MM.1S (cell line): ENCODE results near the gene IKBKE.
A peak's percentile ranks its signal among the peaks of the same experiment; 100 is the strongest.

Experiments
- DNase-seq: peaks from one replicate; pipeline ENCODE4 v3.0.0-alpha.2; 2015
- H2AFZ ChIP-seq: fragments of 300-600 bp; sonication (generic); 2 replicates; pipeline ENCODE4 v1.6.0; 2016; ENCODE audit warnings: antibody characterized with exemption, low read length
- H3F3A ChIP-seq: fragments of 300-600 bp; sonication (generic); 2 replicates; pipeline ENCODE4 v1.6.1; 2016; ENCODE audit warnings: mild to moderate bottlenecking, antibody characterized with exemption, low read length, moderate library complexity, mixed read lengths; ENCODE audit not compliant: insufficient read depth
- H3K27ac ChIP-seq: fragments of 300-600 bp; sonication (generic); 2 replicates; pipeline ENCODE4 v1.5.1; 2016; ENCODE audit warnings: mild to moderate bottlenecking, low read length
- H3K27me3 ChIP-seq: fragments of 300-600 bp; sonication (generic); replicated peaks from 2 replicates; pipeline ENCODE4 v1.6.0; 2016; ENCODE audit warnings: low read length; ENCODE audit not compliant: insufficient read depth
- H3K36me3 ChIP-seq: fragments of 300-600 bp; sonication (generic); replicated peaks from 2 replicates; pipeline ENCODE4 v1.6.1; 2016; ENCODE audit warnings: mild to moderate bottlenecking, low read length, mixed read lengths; ENCODE audit not compliant: insufficient read depth
- H3K4me1 ChIP-seq: fragments of 300-600 bp; sonication (generic); 2 replicates; pipeline ENCODE4 v1.6.1; 2016; ENCODE audit warnings: low read length, mixed read lengths
- H3K4me2 ChIP-seq: fragments of 300-600 bp; sonication (generic); 2 replicates; pipeline ENCODE4 v1.6.0; 2016; ENCODE audit warnings: low read depth, low read length
- H3K4me3 ChIP-seq: fragments of 300-600 bp; sonication (generic); 2 replicates; pipeline ENCODE4 v1.5.1; 2016; ENCODE audit warnings: low read length, mixed read lengths
- H3K79me2 ChIP-seq: fragments of 300-600 bp; sonication (generic); 2 replicates; pipeline ENCODE4 v1.6.1; 2016; ENCODE audit warnings: mixed run types, low read length, mixed read lengths
- H3K9ac ChIP-seq: fragments of 300-600 bp; sonication (generic); 2 replicates; pipeline ENCODE4 v1.6.1; 2016; ENCODE audit warnings: low read length, mixed read lengths
- H3K9me2 ChIP-seq: fragments of 300-600 bp; sonication (generic); replicated peaks from 2 replicates; pipeline ENCODE4 v1.6.1; 2016; ENCODE audit warnings: mild to moderate bottlenecking, low read length, mixed read lengths; ENCODE audit not compliant: insufficient read depth
- H3K9me3 ChIP-seq: fragments of 300-600 bp; sonication (generic); replicated peaks from 2 replicates; pipeline ENCODE4 v1.6.1; 2016; ENCODE audit warnings: mild to moderate bottlenecking, low read length, mixed read lengths; ENCODE audit not compliant: insufficient read depth
- H4K20me1 ChIP-seq: fragments of 300-600 bp; sonication (generic); 2 replicates; pipeline ENCODE4 v1.6.1; 2016; ENCODE audit warnings: mild to moderate bottlenecking, low read length, moderate library complexity, mixed read lengths; ENCODE audit not compliant: insufficient read depth
- CTCF ChIP-seq: fragments of 300-600 bp; sonication (generic); IDR thresholded peaks from 2 replicates; pipeline ENCODE4 v1.5.1; 2016; ENCODE audit warnings: antibody characterized with exemption, low read length, mixed read lengths
- EZH2 ChIP-seq: fragments of 300-600 bp; sonication (generic); optimal IDR thresholded peaks from 2 replicates; pipeline ENCODE3; 2017; ENCODE audit warnings: low read depth, mild to moderate bottlenecking, antibody characterized with exemption, low read length, mixed read lengths
- EZH2phosphoT487 ChIP-seq: fragments of 300-600 bp; sonication (generic); IDR thresholded peaks from 2 replicates; pipeline ENCODE4 v1.6.1; 2018; ENCODE audit warnings: antibody characterized with exemption, low read length

The IKBKE gene

GRCh38 chr1:206459703-206460102 is 10.6 kb upstream of the IKBKE start:
- Histone ChIP-seq H3K9ac (no peak overlapping the region), H3K36me3 (no peaks in the 10 kb centered on the region), H3K9me2 (no peaks in the 10 kb centered on the region), H3K9me3 (no peaks in the 10 kb centered on the region), H4K20me1 (no peaks in the 10 kb centered on the region), H3K4me3 (no peak overlapping the region), H3F3A (peaks cover 6% of the 10 kb centered on the region), H3K27ac (no peak overlapping the region), H2AFZ (no peak overlapping the region), H3K27me3 (no peaks in the 10 kb centered on the region), H3K79me2 (no peaks in the 10 kb centered on the region), H3K4me2 (no peak overlapping the region), H3K4me1 (peaks cover 32% of the 10 kb centered on the region)
- TF ChIP-seq EZH2 = no peak
- no peak for TF ChIP-seq CTCF
- TF ChIP-seq EZH2phosphoT487 = no peak
- DNase-seq = no peak

DNA sequence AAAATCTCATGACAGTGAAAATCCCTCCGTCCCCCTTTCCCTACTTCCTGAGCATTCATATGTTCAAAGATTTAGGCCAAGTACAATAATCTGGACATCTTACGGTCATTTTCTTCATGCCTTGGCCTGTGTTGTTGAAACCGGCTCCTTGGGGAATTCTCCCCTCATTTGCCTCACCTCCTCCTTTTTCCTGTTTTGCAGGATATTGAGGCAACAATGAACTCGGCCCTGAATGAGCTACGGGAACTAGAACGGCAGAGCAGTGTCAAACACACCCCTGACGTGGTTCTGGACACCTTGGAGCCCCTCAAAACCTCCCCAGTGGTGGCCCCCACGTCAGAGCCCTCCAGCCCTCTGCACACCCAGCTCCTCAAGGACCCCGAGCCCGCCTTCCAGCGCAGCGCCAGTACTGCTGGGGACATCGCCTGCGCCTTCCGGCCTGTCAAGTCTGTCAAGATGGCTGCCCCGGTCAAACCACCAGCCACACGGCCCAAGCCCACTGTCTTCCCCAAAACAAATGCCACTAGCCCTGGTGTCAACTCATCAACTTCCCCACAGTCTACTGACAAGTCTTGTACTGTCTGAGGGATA is 9.3 kb upstream of the IKBKE start:
- no peaks in the 10 kb centered on the region for H3K9me3 ChIP-seq
- H3K9ac ChIP-seq = no peak overlapping the region
- H3F3A ChIP-seq = peaks cover 6% of the 10 kb centered on the region
- no peaks in the 10 kb centered on the region for H3K36me3 ChIP-seq
- DNase-seq = no peak
- no peak overlapping the region for H3K27ac ChIP-seq
- no peaks in the 10 kb centered on the region for H3K9me2 ChIP-seq
- H3K4me3 ChIP-seq = no peak overlapping the region
- no peak overlapping the region for H2AFZ ChIP-seq
- no peaks in the 10 kb centered on the region for H4K20me1 ChIP-seq
- peaks cover 39% of the 10 kb centered on the region for H3K4me1 ChIP-seq
- no peak overlapping the region for H3K4me2 ChIP-seq
- H3K79me2 ChIP-seq = no peaks in the 10 kb centered on the region
- H3K27me3 ChIP-seq = no peaks in the 10 kb centered on the region
- TF ChIP-seq EZH2 = no peak

- no peak overlapping the region for H3K4me3 ChIP-seq
- H4K20me1 ChIP-seq = no peaks in the 10 kb centered on the region
- H3K36me3 ChIP-seq = no peaks in the 10 kb centered on the region
- H2AFZ ChIP-seq = no peak overlapping the region
- no peak overlapping the region for H3K4me2 ChIP-seq
- no peak overlapping the region for H3K27ac ChIP-seq
- H3K9me2 ChIP-seq = no peaks in the 10 kb centered on the region
- no peaks in the 10 kb centered on the region for H3K27me3 ChIP-seq
- peak; percentile 97 for TF ChIP-seq CTCF
- TF ChIP-seq EZH2phosphoT487 = no peak
- peaks cover 41% of the 10 kb centered on the region for H3K4me1 ChIP-seq
- H3K9me3 ChIP-seq = no peaks in the 10 kb centered on the region
- H3K79me2 ChIP-seq = no peaks in the 10 kb centered on the region
- H3F3A ChIP-seq = peaks cover 6% of the 10 kb centered on the region
- no peak overlapping the region for H3K9ac ChIP-seq
- peak; percentile 84 for DNase-seq
Measured at GRCh38 chr1:206461602-206462455, 8.4 kb upstream of the IKBKE start.

GRCh38 chr1:206463137-206463536 is 7.1 kb upstream of the IKBKE start:
- H3K9me2 ChIP-seq = no peaks in the 10 kb centered on the region
- no peaks in the 10 kb centered on the region for H3K9me3 ChIP-seq
- TF ChIP-seq EZH2 (no peak), CTCF (no peak), EZH2phosphoT487 (no peak)
- no peaks in the 10 kb centered on the region for H4K20me1 ChIP-seq
- no peak overlapping the region for H3K4me3 ChIP-seq
- DNase-seq = peak; percentile 39
- H3K4me1 ChIP-seq = peaks cover 44% of the 10 kb centered on the region
- H3K9ac ChIP-seq = no peak overlapping the region
- no peaks in the 10 kb centered on the region for H3K36me3 ChIP-seq
- H2AFZ ChIP-seq = no peak overlapping the region
- no peaks in the 10 kb centered on the region for H3K27me3 ChIP-seq
- H3K27ac ChIP-seq = peak overlapping the region; percentile 10; the same call in 1 of the 2 replicates
- H3K4me2 ChIP-seq = no peak overlapping the region; the same call in 1 of the 2 replicates
- H3F3A ChIP-seq = peaks cover 6% of the 10 kb centered on the region
- no peaks in the 10 kb centered on the region for H3K79me2 ChIP-seq
